Transverse colon (tissue), 4 donors: ENCODE results near the gene CD7. TPM values are rescaled to one million over a fixed set of nuclear protein-coding genes. Genes with fewer than 3 reads are reported as not detected.

Experiments
- DNase-seq: peaks from one replicate; pipeline ENCODE4 v3.0.0-alpha.2; 2019
- H3K27ac ChIP-seq, 4 donors: fragments of 200-600 bp; sonication (generic); 2 replicates each; pipeline ENCODE4 v1.5.1; 2016 to 2018; ENCODE audit warnings: inconsistent platforms in 4 of 4
- H3K27me3 ChIP-seq: fragments of 200-600 bp; sonication (generic); 2 replicates; pipeline ENCODE4 v1.5.1; 2017; ENCODE audit warnings: inconsistent platforms
- H3K36me3 ChIP-seq, 4 donors: fragments of 200-600 bp; sonication (generic); 2 replicates each; pipeline ENCODE4 v1.5.1; 2017 to 2019; ENCODE audit warnings: inconsistent platforms in 4 of 4
- H3K4me1 ChIP-seq, 4 donors: fragments of 200-600 bp; sonication (generic); 2 replicates each; pipeline ENCODE4 v1.5.1; 2017 to 2020; ENCODE audit warnings: inconsistent platforms in 4 of 4
- H3K4me3 ChIP-seq, 4 donors: fragments of 200-600 bp; sonication (generic); 1 replicate in 1 of 4; 2 replicates in 3 of 4; pipeline versions ENCODE4 v1.5.1 to v1.6.1; 2017 to 2019; ENCODE audit warnings: inconsistent platforms in 4 of 4
- H3K9me3 ChIP-seq, 2 donors: fragments of 200-600 bp; sonication (generic); 2 replicates each; pipeline ENCODE4 v1.5.1; 2017 to 2019; ENCODE audit warnings: inconsistent platforms in 2 of 2
- EP300 ChIP-seq: sonication (generic); formaldehyde crosslinking; IDR thresholded peaks from one replicate; pipeline ENCODE4 v1.6.1; 2017; ENCODE audit warnings: antibody characterized with exemption, low read depth
- POLR2A ChIP-seq: fragments of 450-650 bp; IDR thresholded peaks from one replicate; pipeline ENCODE4 v1.6.1; 2016; ENCODE audit warnings: antibody characterized with exemption, mild to moderate bottlenecking, moderate library complexity
- POLR2AphosphoS5 ChIP-seq, 3 donors: sonication (generic); formaldehyde crosslinking; IDR thresholded peaks; one replicate each; pipeline ENCODE4 v1.6.1; 2016; ENCODE audit warnings: antibody characterized with exemption in 3 of 3
- WGBS, 2 donors: methylation state at CpG; one replicate each; pipeline ENCODE4 v1.1.5; 2018; ENCODE audit warnings: low coverage in 1 of 2; 5-methylcytosine and 5-hydroxymethylcytosine counted together
- in situ Hi-C, 4 donors: fragments of 200-750 bp; cut with MboI; loops; one replicate each; pipeline versions ENCODE4 v1.15.0 to v1.15.1; 2017; ENCODE audit warnings: low sequenced_read_pairs in 3 of 4, low pct_ligation_motif_present in 1 of 4, low pct_unique_long_range_greater_than_20kb in 1 of 4
- intact Hi-C: fragments of 100-400 bp; cut with DNase I; formaldehyde crosslinking; loops from one replicate; pipeline ENCODE4 v1.15.1; 2023; ENCODE audit warnings: low total_unique reads
- total RNA-seq, 4 donors: library from RNA; depleted of rRNA; stranded (reverse); fragments of >200 nt; gene quantifications; one replicate each; pipeline ENCODE4 v1.1.0, GENCODE V29; 2016
- TF ChIP-seq, protein P1 (sequence below), 5 experiments: fragments of 200-600 bp in 3 of 5; fragments of 450-650 bp in 2 of 5; sonication (generic) in 3 of 5; IDR thresholded peaks; 1 replicate in 2 of 5; 2 replicates in 3 of 5; pipeline ENCODE4 v1.5.1; 2016 to 2017; ENCODE audit warnings: antibody characterized with exemption in 5 of 5, inconsistent platforms in 3 of 5, mild to moderate bottlenecking in 2 of 5, moderate library complexity in 1 of 5

Gene CD7
- total RNA-seq, 4 donors from 2014 or later = 6.1 to 9.7 (median 7.4) TPM

DNA sequence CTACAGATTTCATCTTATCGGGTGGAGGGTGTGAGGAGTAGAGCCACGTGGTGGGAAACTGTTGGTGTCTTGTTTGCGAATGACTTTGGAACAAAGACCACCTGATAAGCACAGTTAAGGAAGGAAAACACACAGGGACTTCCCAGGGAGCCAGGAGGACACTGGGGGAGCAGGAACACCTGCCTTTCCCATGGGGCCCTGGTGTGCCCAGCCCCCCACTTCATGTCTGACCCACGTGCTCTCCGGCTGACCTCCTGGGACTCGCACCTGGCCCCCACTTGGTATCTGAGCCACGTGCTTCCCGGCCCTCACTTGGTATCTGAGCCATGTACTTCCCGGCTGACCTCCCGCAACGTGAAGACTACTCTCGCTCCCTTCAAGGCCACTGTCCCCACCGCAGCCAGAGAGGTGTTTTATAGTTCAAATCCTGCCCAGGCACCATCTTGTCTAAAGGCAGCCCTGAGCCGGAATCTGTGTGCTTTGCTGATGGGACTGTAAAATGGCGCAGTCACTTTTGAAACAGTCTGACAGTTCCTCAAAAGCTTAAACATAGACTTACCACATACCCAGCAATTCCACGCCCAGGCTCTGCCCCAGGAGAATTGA lies 38.5 kb downstream of the CD7 start:
- Histone ChIP-seq H3K4me3 (no peak overlapping the region), H3K9me3 (no peaks in the 10 kb centered on the region), H3K27me3 (no peaks in the 10 kb centered on the region), H3K36me3 (no peaks in the 10 kb centered on the region), H3K27ac (no peak overlapping the region), H3K4me1 (peaks cover 9 to 32% (median 19%) of the 10 kb centered on the region in 4 donors)
- in situ Hi-C loops = no loop called here
- 78 to 81% methylated on average over 8 to 16 of the region's 16 CpGs for WGBS, 2 donors
- intact Hi-C loops = no loop called here
- TF ChIP-seq POLR2AphosphoS5 (IDR thresholded peaks at IDR 0.05) = no peak
- no peak for TF ChIP-seq EP300
- TF ChIP-seq, protein P1, sequence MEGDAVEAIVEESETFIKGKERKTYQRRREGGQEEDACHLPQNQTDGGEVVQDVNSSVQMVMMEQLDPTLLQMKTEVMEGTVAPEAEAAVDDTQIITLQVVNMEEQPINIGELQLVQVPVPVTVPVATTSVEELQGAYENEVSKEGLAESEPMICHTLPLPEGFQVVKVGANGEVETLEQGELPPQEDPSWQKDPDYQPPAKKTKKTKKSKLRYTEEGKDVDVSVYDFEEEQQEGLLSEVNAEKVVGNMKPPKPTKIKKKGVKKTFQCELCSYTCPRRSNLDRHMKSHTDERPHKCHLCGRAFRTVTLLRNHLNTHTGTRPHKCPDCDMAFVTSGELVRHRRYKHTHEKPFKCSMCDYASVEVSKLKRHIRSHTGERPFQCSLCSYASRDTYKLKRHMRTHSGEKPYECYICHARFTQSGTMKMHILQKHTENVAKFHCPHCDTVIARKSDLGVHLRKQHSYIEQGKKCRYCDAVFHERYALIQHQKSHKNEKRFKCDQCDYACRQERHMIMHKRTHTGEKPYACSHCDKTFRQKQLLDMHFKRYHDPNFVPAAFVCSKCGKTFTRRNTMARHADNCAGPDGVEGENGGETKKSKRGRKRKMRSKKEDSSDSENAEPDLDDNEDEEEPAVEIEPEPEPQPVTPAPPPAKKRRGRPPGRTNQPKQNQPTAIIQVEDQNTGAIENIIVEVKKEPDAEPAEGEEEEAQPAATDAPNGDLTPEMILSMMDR (IDR thresholded peaks at IDR 0.05) = no peak
- TF ChIP-seq POLR2A = no peak
- no peak for DNase-seq

DNA sequence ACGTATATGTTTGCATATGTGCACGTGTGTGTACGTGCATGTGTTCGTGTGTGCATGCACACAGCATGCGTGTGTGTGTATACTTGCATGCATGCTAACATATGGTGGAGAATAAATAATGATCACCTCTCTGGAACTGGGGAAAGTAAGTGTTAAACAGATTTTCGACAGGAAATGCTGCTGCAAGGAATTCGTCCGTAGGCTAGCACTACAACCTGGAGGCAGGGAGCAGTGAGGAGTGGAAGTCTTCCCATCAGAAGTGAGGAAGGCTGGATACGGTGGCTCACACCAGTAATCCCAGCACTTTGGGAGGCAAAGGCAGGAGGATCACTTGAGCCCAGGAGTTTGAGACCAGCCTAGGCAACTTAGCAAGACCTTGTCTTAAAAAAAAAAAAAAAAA lies 39.1 kb downstream of the CD7 start:
- DNase-seq = no peak
- WGBS, 2 donors = 90 to 91% methylated on average over 2 to 9 of the region's 9 CpGs

GRCh38 chr17:82277851-82278250 lies 39.6 kb downstream of the CD7 start:
- no peak overlapping the region for H3K27ac ChIP-seq
- no peak for DNase-seq

More for the DNA sequence above, 39.1 kb downstream of the CD7 start:
- H3K27ac ChIP-seq = no peak overlapping the region
- no peaks in the 10 kb centered on the region for H3K36me3 ChIP-seq
- no peak overlapping the region for H3K4me3 ChIP-seq
- intact Hi-C loops = no loop called here
- no peaks in the 10 kb centered on the region for H3K27me3 ChIP-seq
- H3K4me1 ChIP-seq = peaks cover 9 to 30% (median 20%) of the 10 kb centered on the region in 4 donors
- TF ChIP-seq POLR2AphosphoS5 (IDR thresholded peaks at IDR 0.05) = no peak
- TF ChIP-seq POLR2A = no peak
- no peak for TF ChIP-seq EP300
- TF ChIP-seq, protein P1 (IDR thresholded peaks at IDR 0.05) = no peak
- in situ Hi-C loops = no loop called here
- H3K9me3 ChIP-seq = no peaks in the 10 kb centered on the region

GRCh38 chr17:82276938-82277337 lies 40.5 kb downstream of the CD7 start:
- no peaks in the 10 kb centered on the region for H3K9me3 ChIP-seq
- no peak overlapping the region for H3K4me3 ChIP-seq
- in situ Hi-C loops = no loop called here
- 84 to 88% methylated on average over 5 of the region's 5 CpGs for WGBS, 2 donors
- H3K27me3 ChIP-seq = no peaks in the 10 kb centered on the region
- intact Hi-C loops = no loop called here
- peaks cover 12 to 21% (median 18%) of the 10 kb centered on the region in 4 donors for H3K4me1 ChIP-seq
- no peak overlapping the region for H3K27ac ChIP-seq
- TF ChIP-seq EP300 (no peak), POLR2A (no peak)
- H3K36me3 ChIP-seq = peaks cover 0 to under 1% (median 0%) of the 10 kb centered on the region in 4 donors
- no peak for DNase-seq

More at GRCh38 chr17:82277851-82278250, 39.6 kb downstream of the CD7 start:
- Histone ChIP-seq H3K36me3 (no peaks in the 10 kb centered on the region), H3K9me3 (no peaks in the 10 kb centered on the region), H3K4me3 (no peak overlapping the region), H3K4me1 (peaks cover 9 to 26% (median 18%) of the 10 kb centered on the region in 4 donors), H3K27me3 (no peaks in the 10 kb centered on the region)
- in situ Hi-C loops = no loop called here
- TF ChIP-seq POLR2AphosphoS5 (IDR thresholded peaks at IDR 0.05) = no peak
- no peak for TF ChIP-seq EP300
- TF ChIP-seq, protein P1 (IDR thresholded peaks at IDR 0.05) = no peak
- no peak for TF ChIP-seq POLR2A
- WGBS, 2 donors = 77% methylated on average over 12 of the region's 12 CpGs; no CpG with 5 or more reads in 1 of the 2 donors
- intact Hi-C loops = no loop called here
